Measurements from ENCODE around the gene SPIN4. TPM values are rescaled to one million over a fixed set of nuclear protein-coding genes. Genes with fewer than 3 reads are reported as not detected.
"Not testable (repeated sequence)": the region's sequence is repeated elsewhere in the genome, so short reads cannot be mapped to it uniquely, and the experiment has no call there.

SPIN4 gene
- total RNA-seq, result 1 to 10 TPM; 4.3 to 6.4 (median 5.2) TPM

GRCh38 chrX:63350941-63351616 is at the start of gene SPIN4:
Gene SPIN4, minus strand, starts transcription at chrX:63351332. Its CDS starts 513 bp downstream, at chrX:63350819.
- Histone ChIP-seq H3K9me3 (no peaks in the 10 kb centered on the region), H3K4me3 (replicated peaks in 1 of 3) (peak within 1 kb of the TSS; percentile 33 to 66 (median 42)), H3K36me3 (no peaks in the 10 kb centered on the region), H3K27me3 (no peaks in the 10 kb centered on the region), H3K4me1 (peaks cover 0 to 4% of the 10 kb centered on the region in 2 donors), H3K27ac (peak within 1 kb of the TSS; percentile 33 to 64 (median 59))
- intact Hi-C loops (cut with DNase I), result no loop called here
- 0 to 2% methylated on average over 7 to 21 of the region's 58 CpGs for WGBS, 2 donors
- DNase-seq, result peak; percentile 85 to 86
- peak in 1 of 2 donors; percentile 77 for TF ChIP-seq POLR2A (IDR thresholded peaks at IDR 0.05)
- TF ChIP-seq CTCF (IDR thresholded peaks at IDR 0.05), result no peak

GRCh38 chrX:63400340-63400739 is 49.2 kb upstream of the SPIN4 start:
- Histone ChIP-seq H3K27ac (no peak overlapping the region), H3K4me3 (replicated peaks in 1 of 3) (no peak overlapping the region), H3K36me3 (no peaks in the 10 kb centered on the region), H3K9me3 (no peaks in the 10 kb centered on the region), H3K27me3 (no peaks in the 10 kb centered on the region), H3K4me1 (no peaks in the 10 kb centered on the region)
- no peak for DNase-seq
- intact Hi-C loops (cut with DNase I), result no loop called here
- TF ChIP-seq POLR2A (IDR thresholded peaks at IDR 0.05) (no peak), CTCF (IDR thresholded peaks at IDR 0.05) (no peak)

GRCh38 chrX:63394872-63395271 is 43.7 kb upstream of the SPIN4 start:
- intact Hi-C loops (cut with DNase I), result no loop called here
- H3K36me3 ChIP-seq, result no peaks in the 10 kb centered on the region
- WGBS, 2 donors, result 61 to 63% methylated on average over 2 of the region's 2 CpGs

GRCh38 chrX:63393094-63393493 is 42.0 kb upstream of the SPIN4 start:
- H3K36me3 ChIP-seq; H3K4me3 ChIP-seq (replicated peaks in 1 of 3); intact Hi-C loops (cut with DNase I); H3K4me1 ChIP-seq; DNase-seq; H3K27me3 ChIP-seq; H3K27ac ChIP-seq; H3K9me3 ChIP-seq: not testable (repeated sequence)
- WGBS, 2 donors, result no CpG with 5 or more reads among the region's 24 CpGs

More at GRCh38 chrX:63394872-63395271, 43.7 kb upstream of the SPIN4 start:
- Histone ChIP-seq H3K4me1 (no peaks in the 10 kb centered on the region), H3K27me3 (no peaks in the 10 kb centered on the region), H3K4me3 (replicated peaks in 1 of 3) (no peak overlapping the region), H3K27ac (no peak overlapping the region), H3K9me3 (no peaks in the 10 kb centered on the region)
- TF ChIP-seq CTCF (IDR thresholded peaks at IDR 0.05), result no peak
- TF ChIP-seq POLR2A (IDR thresholded peaks at IDR 0.05), result no peak
- DNase-seq, result no peak

GRCh38 chrX:63387411-63387810 is 36.3 kb upstream of the SPIN4 start:
- intact Hi-C loops (cut with DNase I), result no loop called here
- TF ChIP-seq CTCF (IDR thresholded peaks at IDR 0.05) (no peak), POLR2A (IDR thresholded peaks at IDR 0.05) (no peak)
- H3K27me3 ChIP-seq, result no peaks in the 10 kb centered on the region
- H3K4me3 ChIP-seq (replicated peaks in 1 of 3), result no peak overlapping the region
- no peaks in the 10 kb centered on the region for H3K9me3 ChIP-seq
- no peak overlapping the region for H3K27ac ChIP-seq
- no peak for DNase-seq
- H3K4me1 ChIP-seq, result no peaks in the 10 kb centered on the region
- WGBS, 2 donors, result 93 to 100% methylated on average over 3 of the region's 3 CpGs
- H3K36me3 ChIP-seq, result no peaks in the 10 kb centered on the region

- intact Hi-C loops (cut with DNase I); H3K9me3 ChIP-seq; H3K36me3 ChIP-seq; H3K4me1 ChIP-seq; DNase-seq; H3K27me3 ChIP-seq; H3K27ac ChIP-seq; H3K4me3 ChIP-seq (replicated peaks in 1 of 3): not testable (repeated sequence)
These were observed 33.1 kb upstream of the SPIN4 start for GRCh38 chrX:63384263-63384662.

GRCh38 chrX:63373012-63373411 is 21.9 kb upstream of the SPIN4 start:
- H3K27me3 ChIP-seq; H3K4me1 ChIP-seq; H3K36me3 ChIP-seq; H3K4me3 ChIP-seq (replicated peaks in 1 of 3); intact Hi-C loops (cut with DNase I); DNase-seq; H3K9me3 ChIP-seq; H3K27ac ChIP-seq: not testable (repeated sequence)
- 92 to 96% methylated on average over 3 of the region's 3 CpGs for WGBS, 2 donors

GRCh38 chrX:63367699-63368098 is 16.6 kb upstream of the SPIN4 start:
- H3K4me3 ChIP-seq (replicated peaks in 1 of 3); H3K36me3 ChIP-seq; H3K9me3 ChIP-seq; H3K27me3 ChIP-seq; DNase-seq; intact Hi-C loops (cut with DNase I); H3K4me1 ChIP-seq; H3K27ac ChIP-seq: not testable (repeated sequence)
- 90% methylated on average over 2 of the region's 5 CpGs; no CpG with 5 or more reads in 1 of the 2 donors for WGBS, 2 donors

All from thyroid gland (tissue), 4 donors.